ENCODE data around the gene AGXT2.

The AGXT2 gene

DNA sequence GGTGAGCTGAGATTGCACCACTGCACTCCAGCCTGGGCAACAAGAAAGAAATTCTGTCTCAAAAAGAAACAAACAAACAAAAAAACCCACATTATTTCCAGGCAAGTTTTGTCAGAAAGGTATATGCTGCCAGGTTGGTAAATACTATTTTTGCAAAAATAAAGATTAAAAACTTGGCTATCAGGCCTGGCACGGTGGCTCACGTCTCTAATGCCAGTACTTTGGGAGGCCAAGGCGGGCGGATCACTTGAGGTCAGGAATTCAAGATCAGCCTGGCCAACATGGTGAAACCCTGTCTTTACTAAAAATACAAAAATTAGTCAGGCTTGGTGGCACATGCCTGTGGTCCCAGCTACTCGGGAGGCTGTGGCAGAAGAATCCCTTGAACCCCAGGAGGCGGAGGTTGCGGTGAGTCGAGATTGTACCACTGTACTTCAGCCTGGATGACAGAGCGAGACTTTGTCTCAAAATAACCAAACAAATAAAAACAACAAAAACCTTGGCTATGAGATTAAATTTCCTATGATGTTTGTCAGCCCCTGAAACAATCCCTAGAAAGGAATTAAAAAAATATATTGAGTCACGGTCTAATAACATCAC is 22.7 kb downstream of the AGXT2 start:
- no peaks in the 10 kb centered on the region for H3K4me1 ChIP-seq (ENCODE audit: control insufficient read depth, low read length)
- no peak overlapping the region for H3K4me2 ChIP-seq (ENCODE audit: low read length)
- TF ChIP-seq, protein P1, sequence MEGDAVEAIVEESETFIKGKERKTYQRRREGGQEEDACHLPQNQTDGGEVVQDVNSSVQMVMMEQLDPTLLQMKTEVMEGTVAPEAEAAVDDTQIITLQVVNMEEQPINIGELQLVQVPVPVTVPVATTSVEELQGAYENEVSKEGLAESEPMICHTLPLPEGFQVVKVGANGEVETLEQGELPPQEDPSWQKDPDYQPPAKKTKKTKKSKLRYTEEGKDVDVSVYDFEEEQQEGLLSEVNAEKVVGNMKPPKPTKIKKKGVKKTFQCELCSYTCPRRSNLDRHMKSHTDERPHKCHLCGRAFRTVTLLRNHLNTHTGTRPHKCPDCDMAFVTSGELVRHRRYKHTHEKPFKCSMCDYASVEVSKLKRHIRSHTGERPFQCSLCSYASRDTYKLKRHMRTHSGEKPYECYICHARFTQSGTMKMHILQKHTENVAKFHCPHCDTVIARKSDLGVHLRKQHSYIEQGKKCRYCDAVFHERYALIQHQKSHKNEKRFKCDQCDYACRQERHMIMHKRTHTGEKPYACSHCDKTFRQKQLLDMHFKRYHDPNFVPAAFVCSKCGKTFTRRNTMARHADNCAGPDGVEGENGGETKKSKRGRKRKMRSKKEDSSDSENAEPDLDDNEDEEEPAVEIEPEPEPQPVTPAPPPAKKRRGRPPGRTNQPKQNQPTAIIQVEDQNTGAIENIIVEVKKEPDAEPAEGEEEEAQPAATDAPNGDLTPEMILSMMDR (IDR thresholded peaks at IDR 0.05; ENCODE audit: low read depth, low read length, poor library complexity, severe bottlenecking): no peak
- no peak for TF ChIP-seq EZH2phosphoT487 (IDR thresholded peaks at IDR 0.05; ENCODE audit: borderline replicate concordance, low read length)
- H3K4me3 ChIP-seq (ENCODE audit: low read length): no peak overlapping the region
- H4K20me1 ChIP-seq (ENCODE audit: control insufficient read depth, insufficient read depth, low read depth, low read length): no peaks in the 10 kb centered on the region
- H3K27ac ChIP-seq (ENCODE audit: low read depth, low read length): no peak overlapping the region
- no peaks in the 10 kb centered on the region for H3K36me3 ChIP-seq (ENCODE audit: control insufficient read depth, low read length)
- no peaks in the 10 kb centered on the region for H3K9me2 ChIP-seq (replicated peaks; ENCODE audit: control insufficient read depth, low read length)
- H3K9me3 ChIP-seq (ENCODE audit: control insufficient read depth, insufficient read depth, low read length): no peaks in the 10 kb centered on the region
- H3F3A ChIP-seq (ENCODE audit: control insufficient read depth, insufficient read depth): no peaks in the 10 kb centered on the region
- no peaks in the 10 kb centered on the region for H3K79me2 ChIP-seq (ENCODE audit: control insufficient read depth, low read length)
- peaks cover 3% of the 10 kb centered on the region; the same call in 1 of the 2 replicates for H3K27me3 ChIP-seq (ENCODE audit: control insufficient read depth, low read length)

DNA sequence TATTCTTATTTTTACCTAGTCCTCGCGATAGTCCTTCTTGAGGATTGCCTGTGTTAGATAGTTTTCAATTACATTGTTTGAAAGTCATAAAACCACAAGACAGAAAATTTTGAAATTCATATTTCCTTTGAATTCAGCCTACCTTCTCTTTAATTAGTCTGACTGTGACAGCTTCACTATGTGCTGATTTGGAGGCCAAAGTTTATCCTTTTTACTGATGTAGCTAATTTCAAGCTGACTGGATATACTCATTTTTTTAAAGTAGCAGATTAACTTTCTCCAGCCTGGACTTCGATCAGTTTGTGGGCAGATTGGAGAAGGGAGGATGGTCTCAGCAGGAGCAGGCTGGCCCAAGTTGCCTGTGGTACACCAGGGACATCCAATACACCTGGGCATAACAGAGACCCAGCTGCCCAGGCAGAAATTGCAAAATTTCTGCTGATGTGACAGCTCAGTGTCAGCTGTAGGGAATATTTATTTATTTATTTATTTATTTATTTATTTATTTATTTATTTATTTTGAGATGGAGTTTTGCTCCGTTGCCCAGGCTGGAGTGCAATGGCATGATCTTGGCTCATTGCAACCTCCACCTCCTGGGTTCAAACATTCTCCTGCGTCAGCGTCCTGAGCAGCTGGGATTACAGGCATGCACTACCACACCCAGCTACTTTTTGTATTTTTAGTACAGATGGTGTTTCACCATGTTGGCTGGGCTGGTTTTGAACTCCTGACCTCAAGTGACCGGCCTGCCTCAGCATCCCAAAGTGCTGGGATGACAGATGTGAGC is 24.2 kb downstream of the AGXT2 start:
- H3F3A ChIP-seq (ENCODE audit: control insufficient read depth, insufficient read depth): no peaks in the 10 kb centered on the region
- H3K79me2 ChIP-seq (ENCODE audit: control insufficient read depth, low read length): no peaks in the 10 kb centered on the region
- peaks cover 3% of the 10 kb centered on the region; the same call in 1 of the 2 replicates for H3K27me3 ChIP-seq (ENCODE audit: control insufficient read depth, low read length)
- H3K9me2 ChIP-seq (replicated peaks; ENCODE audit: control insufficient read depth, low read length): no peaks in the 10 kb centered on the region
- no peaks in the 10 kb centered on the region for H4K20me1 ChIP-seq (ENCODE audit: control insufficient read depth, insufficient read depth, low read depth, low read length)
- no peaks in the 10 kb centered on the region for H3K36me3 ChIP-seq (ENCODE audit: control insufficient read depth, low read length)
- no peak overlapping the region for H3K4me2 ChIP-seq (ENCODE audit: low read length)
- no peaks in the 10 kb centered on the region for H3K4me1 ChIP-seq (ENCODE audit: control insufficient read depth, low read length)
- no peaks in the 10 kb centered on the region for H3K9me3 ChIP-seq (ENCODE audit: control insufficient read depth, insufficient read depth, low read length)
- H3K4me3 ChIP-seq (ENCODE audit: low read length): no peak overlapping the region
- TF ChIP-seq, protein P1 (IDR thresholded peaks at IDR 0.05; ENCODE audit: low read depth, low read length, poor library complexity, severe bottlenecking): no peak
- no peak for TF ChIP-seq EZH2phosphoT487 (IDR thresholded peaks at IDR 0.05; ENCODE audit: borderline replicate concordance, low read length)
- no peak overlapping the region for H3K27ac ChIP-seq (ENCODE audit: low read depth, low read length)

DNA sequence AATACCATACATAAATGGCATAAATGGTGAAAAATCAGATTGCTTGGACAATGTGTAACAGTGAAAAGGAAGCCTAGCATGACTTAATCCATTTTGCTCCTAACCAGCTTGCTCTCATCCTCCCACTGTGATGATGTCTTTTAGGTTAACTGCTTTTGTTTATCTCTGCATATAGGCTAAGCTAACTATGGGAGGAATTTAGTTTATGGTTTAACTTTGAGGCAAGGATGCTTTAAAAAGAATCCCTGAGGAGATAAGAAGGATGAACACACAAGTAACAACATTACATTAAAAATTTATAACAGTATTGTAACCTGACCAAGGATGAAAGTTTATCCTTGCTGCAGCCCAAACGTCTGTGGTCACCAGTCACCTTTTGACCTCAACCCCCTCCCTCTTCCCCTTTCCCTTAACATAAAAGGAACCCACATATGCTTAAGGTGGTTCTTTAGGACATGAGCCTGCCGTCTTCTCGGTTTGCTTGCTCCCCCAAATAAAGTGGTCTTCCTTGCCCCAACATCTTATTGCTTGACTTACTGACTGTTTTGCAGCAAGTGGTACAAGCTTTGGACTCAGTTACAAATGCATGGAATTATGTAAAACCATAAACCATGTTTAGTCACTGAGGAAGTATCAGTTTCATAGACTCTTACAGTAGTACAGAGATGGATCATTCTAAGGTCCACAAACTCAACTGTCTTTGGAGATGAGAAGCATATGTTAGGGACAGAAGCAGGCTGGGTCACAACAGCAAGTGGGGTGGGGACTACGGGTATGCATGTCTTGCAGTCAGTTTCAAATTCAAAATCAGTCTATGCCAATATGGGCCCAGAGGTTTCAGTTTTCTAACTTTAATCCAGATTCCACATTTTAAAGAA is 31.3 kb downstream of the AGXT2 start:
- TF ChIP-seq, protein P1 (IDR thresholded peaks at IDR 0.05; ENCODE audit: low read depth, low read length, poor library complexity, severe bottlenecking): no peak
- no peak for TF ChIP-seq EZH2phosphoT487 (IDR thresholded peaks at IDR 0.05; ENCODE audit: borderline replicate concordance, low read length)

More for the DNA sequence above, 31.3 kb downstream of the AGXT2 start:
- Histone ChIP-seq H3K4me1 (ENCODE audit: control insufficient read depth, low read length) (no peaks in the 10 kb centered on the region), H4K20me1 (ENCODE audit: control insufficient read depth, insufficient read depth, low read depth, low read length) (no peaks in the 10 kb centered on the region), H3K27me3 (ENCODE audit: control insufficient read depth, low read length) (no peaks in the 10 kb centered on the region), H3F3A (ENCODE audit: control insufficient read depth, insufficient read depth) (no peaks in the 10 kb centered on the region), H3K27ac (ENCODE audit: low read depth, low read length) (no peak overlapping the region), H3K4me3 (ENCODE audit: low read length) (no peak overlapping the region), H3K9me3 (ENCODE audit: control insufficient read depth, insufficient read depth, low read length) (no peaks in the 10 kb centered on the region), H3K9me2 (replicated peaks; ENCODE audit: control insufficient read depth, low read length) (no peaks in the 10 kb centered on the region), H3K36me3 (ENCODE audit: control insufficient read depth, low read length) (no peaks in the 10 kb centered on the region), H3K4me2 (ENCODE audit: low read length) (no peak overlapping the region), H3K79me2 (ENCODE audit: control insufficient read depth, low read length) (no peaks in the 10 kb centered on the region)
